ENCODE results near the gene SEMA4B.
A peak's percentile ranks its signal among the peaks of the same experiment; 100 is the strongest.
"Not testable (repeated sequence)": the region's sequence is repeated elsewhere in the genome, so short reads cannot be mapped to it uniquely, and the experiment has no call there.

SEMA4B gene

DNA sequence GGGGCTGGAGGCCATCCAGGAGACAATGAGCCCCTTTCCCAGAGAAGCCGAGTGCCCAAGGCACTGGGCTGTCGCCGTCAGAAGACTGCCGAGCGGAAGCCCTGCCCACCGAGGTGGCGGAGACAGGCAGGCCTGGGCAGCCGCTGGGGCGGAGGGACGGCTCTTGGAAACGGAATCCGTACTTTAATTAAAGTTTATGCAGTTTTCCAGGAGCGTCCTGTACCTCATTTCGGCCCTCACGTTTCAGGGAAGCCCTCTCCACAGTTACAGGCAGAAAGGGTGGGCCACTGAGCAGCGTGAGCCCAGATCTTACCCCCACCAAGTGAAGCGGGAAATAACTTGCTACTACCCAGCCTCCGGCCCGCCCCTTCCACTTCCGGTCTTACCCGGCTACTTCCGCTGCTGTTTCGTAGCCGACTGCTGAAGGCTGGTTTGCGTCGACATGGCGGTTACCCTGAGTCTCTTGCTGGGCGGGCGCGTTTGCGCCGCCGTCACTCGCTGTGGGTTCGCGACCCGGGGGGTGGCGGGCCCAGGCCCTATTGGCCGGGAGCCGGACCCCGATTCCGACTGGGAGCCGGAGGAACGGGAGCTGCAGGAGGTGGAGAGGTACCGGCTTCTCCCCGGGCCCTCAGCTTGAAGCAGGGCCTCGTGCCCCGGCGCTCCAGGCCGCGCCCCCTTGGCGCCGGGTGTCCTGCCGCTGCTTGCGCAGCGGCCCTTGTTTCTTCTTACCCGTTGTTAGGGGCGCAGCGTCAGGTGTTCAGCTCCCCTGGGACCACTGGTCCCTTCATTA lies 64.3 kb downstream of the SEMA4B start, which contains the start of gene NGRN:
NGRN (plus strand) TSS at position 402 of the 790 bp plus-strand sequence; CDS start at position 443, 41 bp downstream.
- peak; percentile 97 for DNase-seq

DNA sequence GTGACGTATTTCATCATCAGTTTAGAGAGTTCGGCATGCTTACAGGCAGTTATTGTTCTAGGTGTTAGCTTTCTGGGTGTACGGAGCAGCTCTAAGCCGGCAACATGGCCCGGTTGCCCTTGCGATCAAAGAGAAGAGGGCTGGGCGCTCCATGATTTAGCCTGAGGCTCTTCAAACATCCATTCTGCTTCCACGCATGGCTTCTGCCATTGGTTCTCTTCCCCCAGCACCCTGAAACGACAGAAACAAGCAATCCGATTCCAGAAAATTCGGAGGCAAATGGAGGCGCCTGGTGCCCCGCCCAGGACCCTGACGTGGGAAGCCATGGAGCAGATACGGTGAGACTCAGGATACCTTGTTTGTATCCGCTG lies 64.9 kb downstream of the SEMA4B start:
- DNase-seq, result peak; percentile 66

DNA sequence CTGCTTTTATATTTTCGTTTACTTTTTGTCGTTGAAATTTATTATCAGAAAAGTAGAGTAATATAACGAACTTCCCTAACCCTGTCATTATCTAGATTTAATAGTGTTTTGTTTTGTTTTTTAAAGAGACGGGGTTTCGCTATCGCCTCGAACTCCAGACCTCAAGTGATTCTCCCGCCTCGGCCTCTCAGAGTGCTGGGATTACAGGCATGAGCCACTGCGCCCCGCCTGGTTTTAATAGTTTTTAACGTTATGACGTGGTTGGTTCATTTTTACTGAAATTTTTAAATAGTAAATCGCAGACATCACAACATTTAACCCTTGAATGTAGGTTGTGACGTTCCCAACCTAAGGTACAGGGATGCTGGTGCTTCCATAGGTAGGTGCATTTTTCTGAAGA lies 65.4 kb downstream of the SEMA4B start:
- no peak for DNase-seq

DNA sequence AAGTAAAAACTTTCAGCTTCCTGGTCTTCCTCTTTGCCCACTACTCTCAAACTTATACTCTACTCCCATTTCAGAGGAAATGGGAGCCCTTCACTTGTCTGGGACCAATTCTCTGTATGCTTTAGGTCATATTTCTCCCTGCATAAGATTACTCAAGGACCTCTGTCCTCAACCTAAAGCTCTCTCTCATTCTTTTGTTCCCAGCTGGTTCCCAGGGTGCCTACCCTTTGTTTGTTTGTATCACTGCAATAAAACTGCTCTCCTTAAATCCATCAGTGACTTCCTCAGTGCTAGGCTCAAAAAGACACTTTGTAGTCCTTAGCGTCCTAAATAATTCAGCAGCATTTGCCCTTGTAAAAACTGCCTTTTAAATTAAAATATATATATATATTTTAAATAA lies 67.3 kb downstream of the SEMA4B start:
- no peak for DNase-seq

DNA sequence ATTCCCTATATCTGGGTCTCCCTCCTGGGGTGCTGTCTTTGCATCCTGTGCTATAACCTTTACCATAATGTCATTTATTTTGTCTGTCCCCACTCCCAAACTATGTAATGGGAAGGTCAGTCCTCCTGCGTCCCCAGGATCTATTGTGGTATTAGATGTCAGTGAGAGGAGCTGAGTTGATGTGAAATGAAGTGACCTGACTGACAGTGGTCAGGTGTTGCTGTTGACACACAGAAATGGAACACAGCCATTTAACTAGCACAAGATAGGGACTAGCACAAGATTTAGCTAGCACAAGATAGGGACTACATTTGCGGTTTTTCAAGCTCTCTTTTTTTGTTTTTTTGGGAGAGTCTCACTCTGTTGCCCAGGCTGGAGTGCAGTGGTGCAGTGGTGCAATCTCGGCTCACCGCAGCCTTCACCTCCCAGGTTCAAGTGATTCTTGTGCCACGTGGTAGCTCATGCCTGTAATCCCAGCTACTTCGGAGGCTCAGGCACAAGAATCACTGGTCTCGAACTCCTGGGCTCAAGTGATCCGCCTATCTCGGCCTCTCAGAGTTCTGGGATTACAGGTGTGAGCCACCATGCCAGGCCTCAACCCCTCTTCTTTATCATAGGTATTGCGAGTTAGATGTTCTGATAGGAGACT lies 69.5 kb downstream of the SEMA4B start:
- no peak for DNase-seq

DNA sequence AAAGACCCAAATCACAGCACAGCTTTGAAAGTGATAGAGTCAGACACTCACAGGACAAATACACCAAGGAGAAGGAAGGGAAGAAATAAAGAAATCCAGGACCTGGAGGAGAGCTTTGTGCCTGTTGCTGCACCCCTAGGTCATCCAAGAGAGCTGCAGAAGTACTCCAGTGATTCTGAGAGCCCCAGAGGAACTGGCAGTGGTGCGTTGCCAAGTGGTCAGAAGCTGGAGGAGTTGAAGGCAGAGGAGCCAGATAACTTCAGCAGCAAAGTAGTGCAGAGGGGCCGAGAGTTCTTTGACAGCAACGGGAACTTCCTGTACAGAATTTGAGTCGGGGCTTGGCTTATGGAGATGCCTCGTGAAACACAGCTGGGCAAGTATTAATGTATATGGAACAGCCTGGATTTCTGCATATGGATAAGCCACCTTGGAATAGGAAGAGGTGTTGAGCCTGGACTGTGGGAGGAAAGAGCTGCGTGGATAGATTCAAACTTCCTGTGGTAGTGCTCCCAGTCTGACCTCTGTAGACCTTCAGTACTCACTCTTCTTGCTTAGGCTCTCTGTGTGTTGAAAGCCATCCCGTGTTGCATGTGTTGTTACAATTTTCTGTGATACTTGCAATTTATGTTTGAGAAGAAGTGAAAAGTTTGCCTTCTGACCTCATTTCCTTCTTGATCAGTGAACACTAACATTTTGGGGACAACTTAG lies 70.5 kb downstream of the SEMA4B start:
- no peak for DNase-seq

DNA sequence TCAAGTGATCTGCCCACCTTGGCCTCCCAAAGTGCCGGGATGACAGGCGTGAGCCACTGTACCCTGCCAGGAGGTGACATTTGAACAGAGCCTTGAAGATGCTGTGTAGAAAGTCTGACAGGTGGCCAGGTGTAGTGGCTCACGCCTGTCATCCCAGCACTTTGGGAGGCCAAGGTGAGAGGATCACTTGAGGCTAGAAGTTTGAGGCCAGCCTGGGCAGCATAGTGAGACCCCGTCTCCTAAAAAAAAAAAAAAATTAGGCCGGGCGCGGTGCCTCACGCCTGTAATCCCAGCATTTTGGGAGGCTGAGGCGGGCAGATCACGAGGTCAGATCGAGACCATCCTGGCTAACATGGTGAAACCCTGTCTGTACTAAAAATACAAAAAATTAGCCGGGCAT lies 77.3 kb downstream of the SEMA4B start:
- not testable (repeated sequence) for DNase-seq
